Cortex of kidney (tissue), 1 donor: Measurements from ENCODE around the gene TSEN34.
"Not testable (repeated sequence)": the region's sequence is repeated elsewhere in the genome, so short reads cannot be mapped to it uniquely, and the experiment has no call there.

Experiments
- DNase-seq: peaks from one replicate; lab custom pipeline; 2025; lab: John Stamatoyannopoulos, UW

Gene TSEN34

GRCh38 chr19:54160854-54161253, 30.3 kb upstream of the TSEN34 start:
- DNase-seq: no peak

GRCh38 chr19:54162241-54162805, 28.8 kb upstream of the TSEN34 start:
- no peak for DNase-seq

GRCh38 chr19:54162884-54163283, 28.2 kb upstream of the TSEN34 start:
- DNase-seq: no peak

GRCh38 chr19:54164369-54165068, 26.6 kb upstream of the TSEN34 start:
- DNase-seq: no peak

- DNase-seq: no peak
Measured at GRCh38 chr19:54165222-54165621, 25.9 kb upstream of the TSEN34 start.

GRCh38 chr19:54168174-54168917, 22.8 kb upstream of the TSEN34 start:
- no peak for DNase-seq

- DNase-seq: no peak
Measured at GRCh38 chr19:54169149-54169740, 21.9 kb upstream of the TSEN34 start.

- not testable (repeated sequence) for DNase-seq
Measured at GRCh38 chr19:54171736-54172431, 19.2 kb upstream of the TSEN34 start.

GRCh38 chr19:54172471-54173358, 18.4 kb upstream of the TSEN34 start, which contains the start of gene TMC4:
Gene TMC4, minus strand, starts transcription at chr19:54173160. Its CDS starts 43 bp downstream, at chr19:54173117.
- no peak for DNase-seq

- no peak for DNase-seq
Measured at GRCh38 chr19:54173359-54173699, 17.8 kb upstream of the TSEN34 start.

GRCh38 chr19:54173951-54174834, 16.9 kb upstream of the TSEN34 start:
- DNase-seq: no peak

GRCh38 chr19:54178581-54179261, 12.4 kb upstream of the TSEN34 start:
- DNase-seq: no peak

GRCh38 chr19:54179262-54179852, 11.8 kb upstream of the TSEN34 start:
- no peak for DNase-seq

- no peak for DNase-seq
Measured at GRCh38 chr19:54179921-54180461, 11.1 kb upstream of the TSEN34 start.

- no peak for DNase-seq
Measured at GRCh38 chr19:54180691-54181091, 10.4 kb upstream of the TSEN34 start.

- not testable (repeated sequence) for DNase-seq
Measured at GRCh38 chr19:54181894-54182293, 9.2 kb upstream of the TSEN34 start.

- DNase-seq: no peak
Measured at GRCh38 chr19:54183431-54183830, 7.7 kb upstream of the TSEN34 start.

- no peak for DNase-seq
Measured at GRCh38 chr19:54186351-54186750, 4.8 kb upstream of the TSEN34 start.

GRCh38 chr19:54186934-54187381, 4.2 kb upstream of the TSEN34 start:
- no peak for DNase-seq
